ENCODE measurements around the gene POLD2.

DNA sequence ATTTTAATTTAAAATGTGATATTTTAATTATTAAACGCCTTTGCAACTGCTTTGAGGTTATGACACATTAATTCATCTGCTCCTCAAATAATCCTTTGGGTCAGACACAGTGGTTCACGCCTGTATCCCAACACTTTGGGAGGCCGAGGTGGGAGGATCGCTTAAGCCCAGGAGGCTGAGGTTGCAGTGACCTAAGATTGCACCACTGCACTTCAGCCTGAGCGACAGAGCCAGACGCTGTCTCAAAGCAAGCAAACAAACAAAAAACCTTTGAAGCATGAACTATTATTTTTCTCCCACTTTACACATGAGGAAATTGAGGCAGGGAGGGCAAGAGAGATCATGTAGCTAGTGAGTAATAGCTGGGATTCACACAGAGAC is 1.5 kb upstream of the POLD2 start:
- TF ChIP-seq, protein P1, sequence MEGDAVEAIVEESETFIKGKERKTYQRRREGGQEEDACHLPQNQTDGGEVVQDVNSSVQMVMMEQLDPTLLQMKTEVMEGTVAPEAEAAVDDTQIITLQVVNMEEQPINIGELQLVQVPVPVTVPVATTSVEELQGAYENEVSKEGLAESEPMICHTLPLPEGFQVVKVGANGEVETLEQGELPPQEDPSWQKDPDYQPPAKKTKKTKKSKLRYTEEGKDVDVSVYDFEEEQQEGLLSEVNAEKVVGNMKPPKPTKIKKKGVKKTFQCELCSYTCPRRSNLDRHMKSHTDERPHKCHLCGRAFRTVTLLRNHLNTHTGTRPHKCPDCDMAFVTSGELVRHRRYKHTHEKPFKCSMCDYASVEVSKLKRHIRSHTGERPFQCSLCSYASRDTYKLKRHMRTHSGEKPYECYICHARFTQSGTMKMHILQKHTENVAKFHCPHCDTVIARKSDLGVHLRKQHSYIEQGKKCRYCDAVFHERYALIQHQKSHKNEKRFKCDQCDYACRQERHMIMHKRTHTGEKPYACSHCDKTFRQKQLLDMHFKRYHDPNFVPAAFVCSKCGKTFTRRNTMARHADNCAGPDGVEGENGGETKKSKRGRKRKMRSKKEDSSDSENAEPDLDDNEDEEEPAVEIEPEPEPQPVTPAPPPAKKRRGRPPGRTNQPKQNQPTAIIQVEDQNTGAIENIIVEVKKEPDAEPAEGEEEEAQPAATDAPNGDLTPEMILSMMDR (IDR thresholded peaks at IDR 0.05) = no peak
- no peak for TF ChIP-seq POLR2A (IDR thresholded peaks at IDR 0.05)
